GM18858 (cell line): Measurements from ENCODE around the gene BLACAT1.
"Not testable (repeated sequence)": the region's sequence is repeated elsewhere in the genome, so short reads cannot be mapped to it uniquely, and the experiment has no call there.

ENCODE experiments used
- ATAC-seq: cut with Tn5 transposase; IDR thresholded peaks from one replicate; pipeline ENCODE4 v1.9.1; 2021; ENCODE audit not compliant: unreplicated experiment

The BLACAT1 gene

GRCh38 chr1:205421798-205422197 lies 34.0 kb downstream of the BLACAT1 start, which contains the start of gene LEMD1:
TSS of gene LEMD1 (minus strand) at chr1:205422056. CDS start at chr1:205420536, 1,520 bp downstream.
- ATAC-seq, result no peak

GRCh38 chr1:205420938-205421337 lies 34.9 kb downstream of the BLACAT1 start:
- no peak for ATAC-seq

GRCh38 chr1:205417870-205418635 lies 37.8 kb downstream of the BLACAT1 start:
- no peak for ATAC-seq

DNA sequence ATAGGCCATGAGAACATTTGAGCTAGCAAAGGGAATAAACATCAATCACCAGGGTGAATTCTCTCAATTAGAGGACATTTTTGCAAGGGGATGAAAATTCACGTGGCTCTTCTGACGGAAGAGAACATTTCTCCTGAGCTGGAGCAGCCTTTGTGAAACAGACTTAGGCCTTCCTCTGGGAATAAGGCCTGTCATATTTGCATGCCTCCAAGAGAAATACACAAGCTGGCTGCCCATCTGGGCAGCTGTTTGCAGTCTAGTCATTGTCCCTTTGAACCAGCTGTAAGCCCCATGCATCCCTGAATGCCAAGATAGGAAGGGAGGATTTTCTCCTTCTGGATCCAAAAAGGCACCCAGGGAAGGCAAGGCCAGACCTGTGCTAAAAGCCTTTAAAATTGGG lies 39.5 kb downstream of the BLACAT1 start:
- ATAC-seq, result no peak

GRCh38 chr1:205410581-205411298 lies 45.1 kb downstream of the BLACAT1 start:
- ATAC-seq, result no peak

DNA sequence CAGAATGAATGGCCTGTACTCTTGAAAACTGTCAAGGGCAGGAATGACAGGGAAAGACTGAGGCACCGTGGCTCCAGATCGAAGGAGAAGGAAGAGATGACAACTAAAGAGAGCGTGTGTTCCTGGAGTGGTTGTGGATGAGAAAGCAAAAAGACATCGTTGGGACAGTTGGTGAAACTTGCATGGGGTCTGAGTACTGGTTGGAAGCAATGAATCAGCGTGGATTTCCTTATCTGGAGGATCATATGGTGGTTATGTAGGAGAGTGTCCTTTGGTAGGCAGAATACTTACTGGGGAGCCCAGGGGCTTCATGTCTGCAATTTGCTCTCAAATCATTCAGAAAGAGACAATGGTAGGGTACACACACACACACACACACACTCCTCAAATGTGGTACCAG lies 47.9 kb downstream of the BLACAT1 start:
- no peak for ATAC-seq

- ATAC-seq, result not testable (repeated sequence)
These were observed 49.6 kb downstream of the BLACAT1 start for GRCh38 chr1:205406252-205406651.
